Stomach (tissue), 4 donors: Measurements from ENCODE around the gene SLC12A1.

Experiments
- POLR2A ChIP-seq, 4 donors: fragments of 450-650 bp; IDR thresholded peaks; one replicate each; pipeline ENCODE4 v1.6.1; 2016; ENCODE audit warnings: antibody characterized with exemption in 4 of 4, control low read depth in 2 of 4, mild to moderate bottlenecking in 1 of 4, moderate library complexity in 1 of 4
- POLR2AphosphoS5 ChIP-seq, 3 donors: sonication (generic); formaldehyde crosslinking; IDR thresholded peaks; one replicate each; pipeline ENCODE4 v1.6.1; 2016; ENCODE audit warnings: antibody characterized with exemption in 3 of 3
- TF ChIP-seq, protein P1 (sequence below), 7 experiments: fragments of 450-650 bp in 4 of 7; fragments of 200-600 bp in 3 of 7; sonication (generic) in 3 of 7; IDR thresholded peaks; one replicate each; pipeline ENCODE4 v1.5.1; 2016 to 2019; ENCODE audit warnings: antibody characterized with exemption in 7 of 7, control low read depth in 2 of 7, mild to moderate bottlenecking in 1 of 7

DNA sequence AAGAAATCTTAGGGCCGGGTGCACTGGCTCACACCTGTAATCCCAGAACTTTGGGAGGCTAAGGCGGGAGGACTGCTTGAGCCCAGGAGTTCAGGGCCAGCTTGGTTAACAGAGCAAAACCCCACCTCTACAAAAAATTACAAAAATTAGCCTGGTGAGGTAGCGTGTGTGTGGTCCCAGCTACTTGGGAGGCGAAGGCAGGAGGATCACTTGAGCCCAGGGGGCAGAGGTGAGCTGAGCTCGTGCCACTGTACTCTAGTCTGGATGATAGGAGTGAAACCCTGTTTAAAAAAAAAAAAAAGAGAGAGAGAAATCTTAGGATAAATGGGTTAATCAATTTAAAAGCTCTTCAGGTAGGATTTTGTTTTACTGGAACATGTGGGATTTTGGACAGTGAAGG, 93.9 kb downstream of the SLC12A1 start:
- TF ChIP-seq, protein P1, sequence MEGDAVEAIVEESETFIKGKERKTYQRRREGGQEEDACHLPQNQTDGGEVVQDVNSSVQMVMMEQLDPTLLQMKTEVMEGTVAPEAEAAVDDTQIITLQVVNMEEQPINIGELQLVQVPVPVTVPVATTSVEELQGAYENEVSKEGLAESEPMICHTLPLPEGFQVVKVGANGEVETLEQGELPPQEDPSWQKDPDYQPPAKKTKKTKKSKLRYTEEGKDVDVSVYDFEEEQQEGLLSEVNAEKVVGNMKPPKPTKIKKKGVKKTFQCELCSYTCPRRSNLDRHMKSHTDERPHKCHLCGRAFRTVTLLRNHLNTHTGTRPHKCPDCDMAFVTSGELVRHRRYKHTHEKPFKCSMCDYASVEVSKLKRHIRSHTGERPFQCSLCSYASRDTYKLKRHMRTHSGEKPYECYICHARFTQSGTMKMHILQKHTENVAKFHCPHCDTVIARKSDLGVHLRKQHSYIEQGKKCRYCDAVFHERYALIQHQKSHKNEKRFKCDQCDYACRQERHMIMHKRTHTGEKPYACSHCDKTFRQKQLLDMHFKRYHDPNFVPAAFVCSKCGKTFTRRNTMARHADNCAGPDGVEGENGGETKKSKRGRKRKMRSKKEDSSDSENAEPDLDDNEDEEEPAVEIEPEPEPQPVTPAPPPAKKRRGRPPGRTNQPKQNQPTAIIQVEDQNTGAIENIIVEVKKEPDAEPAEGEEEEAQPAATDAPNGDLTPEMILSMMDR (IDR thresholded peaks at IDR 0.05) = no peak
- TF ChIP-seq POLR2A (IDR thresholded peaks at IDR 0.05) (no peak), POLR2AphosphoS5 (IDR thresholded peaks at IDR 0.05) (no peak)
